HG03280 (cell line): ENCODE measurements around the gene ANKRD6.
A peak's percentile ranks its signal among the peaks of the same experiment; 100 is the strongest.

Experiments
- ATAC-seq: cut with Tn5 transposase; IDR thresholded peaks from one replicate; pipeline ENCODE4 v1.9.1; 2021; ENCODE audit warnings: mild to moderate bottlenecking, moderate library complexity; ENCODE audit not compliant: unreplicated experiment

Gene ANKRD6

DNA sequence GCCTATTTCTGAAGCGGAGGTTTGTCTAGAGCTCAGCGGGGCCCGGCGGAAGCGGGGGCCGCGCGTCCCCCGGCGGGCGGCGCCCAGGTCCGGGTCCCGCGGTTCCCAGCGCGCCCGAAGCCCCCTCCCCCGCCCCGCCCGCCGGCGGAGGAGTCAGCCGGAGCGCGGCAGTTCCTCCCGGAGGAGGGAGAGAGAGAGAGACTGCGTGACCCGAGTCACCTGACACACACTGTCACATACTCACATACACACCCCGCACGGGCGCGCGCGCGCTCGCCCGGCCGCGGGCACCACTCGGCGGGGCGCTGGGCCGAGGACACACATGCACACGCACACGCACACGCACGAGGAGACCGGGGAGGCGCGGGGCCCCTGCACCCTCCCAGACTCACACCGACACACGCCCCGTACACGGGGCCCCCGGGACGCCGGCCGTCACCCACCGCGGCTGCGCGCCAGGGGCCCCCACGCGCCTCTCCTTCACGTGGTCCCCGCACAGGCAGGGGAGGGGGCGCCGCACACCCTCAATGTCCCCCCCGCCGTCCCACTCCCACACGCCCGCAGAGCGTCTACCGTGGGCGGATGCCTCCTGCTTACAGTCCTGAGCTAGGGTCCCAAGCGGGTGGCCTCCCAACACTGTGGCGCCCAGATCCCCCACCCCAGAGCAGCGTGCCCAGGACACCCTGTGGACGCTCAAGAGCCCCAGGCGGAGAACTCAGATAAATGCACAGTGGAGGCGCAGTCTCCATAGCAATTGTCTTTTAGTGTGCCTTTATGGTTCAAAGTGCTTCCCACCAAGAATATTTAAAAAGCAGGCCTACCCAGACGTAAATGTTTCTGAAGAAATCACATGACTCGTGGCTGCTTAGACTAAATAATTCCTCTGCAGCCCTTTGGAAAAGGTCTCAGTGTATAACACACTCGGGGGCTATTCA lies 20.6 kb upstream of the ANKRD6 start, which contains the start of gene RRAGD:
Gene RRAGD, minus strand, starts transcription at position 203 of the 935 bp plus-strand sequence. CDS start 280 bp downstream, outside the sequence.
- ATAC-seq: peak; percentile 79

DNA sequence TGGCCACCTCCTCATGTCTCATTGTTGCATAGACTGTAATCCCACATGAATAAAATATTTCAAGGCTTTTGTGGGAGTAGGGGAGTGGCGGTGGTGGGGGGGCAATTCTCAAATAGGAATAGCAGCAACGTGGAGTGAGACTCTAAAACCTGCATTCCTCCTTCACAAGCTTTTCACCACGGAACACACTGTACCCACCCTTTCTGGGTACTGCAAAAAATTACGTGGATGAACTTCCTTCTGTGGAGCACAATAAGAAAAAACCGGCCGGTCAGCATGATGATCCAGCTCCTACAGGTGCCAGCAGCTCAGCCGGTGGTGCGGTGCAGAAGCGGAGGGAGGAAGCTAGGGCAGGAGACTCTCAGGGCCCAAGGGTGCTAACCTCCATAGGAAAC lies 19.9 kb upstream of the ANKRD6 start:
- ATAC-seq: no peak

DNA sequence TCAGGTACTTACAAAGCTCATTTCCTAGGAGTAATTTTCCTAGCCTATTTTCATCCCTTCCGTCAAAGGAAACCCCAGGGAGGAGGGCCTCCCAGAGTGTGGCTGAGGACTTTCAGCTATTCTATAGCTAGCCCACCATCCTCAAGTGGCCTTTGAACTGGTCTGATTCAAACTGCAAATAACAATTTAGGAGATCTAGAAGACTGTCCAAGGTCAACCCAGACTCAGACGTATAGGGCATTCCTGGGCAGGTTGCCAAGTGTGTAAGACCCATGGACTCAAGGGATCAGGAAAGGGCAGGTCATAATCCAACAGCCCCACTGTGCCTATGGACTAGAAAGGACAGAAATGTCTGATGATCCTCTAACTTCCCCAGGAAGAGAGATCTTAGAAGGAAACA lies 18.7 kb upstream of the ANKRD6 start:
- ATAC-seq: no peak

DNA sequence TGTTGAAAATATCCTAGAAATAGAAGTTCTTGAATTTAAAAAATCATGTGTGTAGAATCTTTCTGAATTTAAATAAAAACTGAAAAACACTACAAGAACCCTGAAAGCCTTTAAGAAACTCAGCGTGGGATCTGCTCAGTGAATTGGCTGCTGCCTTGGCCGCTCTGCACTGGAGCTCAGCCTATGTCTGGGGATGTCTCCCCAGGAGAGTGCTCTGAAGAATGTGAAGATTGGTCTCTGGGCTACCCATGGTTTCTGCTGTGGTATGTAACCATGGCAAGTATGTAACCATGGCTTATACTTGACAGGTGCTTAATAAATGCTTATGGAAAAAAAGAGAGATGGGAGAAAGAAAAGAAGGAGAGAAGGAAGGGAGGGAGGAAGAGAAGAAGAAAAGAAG lies 17.8 kb upstream of the ANKRD6 start:
- no peak for ATAC-seq

DNA sequence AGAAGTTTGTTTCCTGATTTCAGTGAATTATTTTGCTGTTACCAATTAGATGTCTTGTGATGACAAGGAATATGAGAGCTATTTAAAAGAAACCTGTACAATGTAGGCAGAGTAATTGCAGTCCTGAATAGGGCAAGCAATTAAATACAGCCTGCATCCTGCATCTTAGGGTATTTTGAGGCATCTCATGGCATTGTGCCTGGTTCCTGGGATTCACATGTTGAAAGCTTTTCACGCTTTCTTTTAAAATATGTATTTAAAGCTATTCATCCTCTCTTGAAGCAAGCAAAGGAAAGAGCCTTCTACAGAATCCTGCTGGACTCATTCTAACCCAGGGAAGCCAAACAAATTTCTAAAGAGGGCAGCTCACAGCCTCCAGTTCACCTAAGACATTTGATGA lies 16.2 kb upstream of the ANKRD6 start:
- ATAC-seq: no peak

DNA sequence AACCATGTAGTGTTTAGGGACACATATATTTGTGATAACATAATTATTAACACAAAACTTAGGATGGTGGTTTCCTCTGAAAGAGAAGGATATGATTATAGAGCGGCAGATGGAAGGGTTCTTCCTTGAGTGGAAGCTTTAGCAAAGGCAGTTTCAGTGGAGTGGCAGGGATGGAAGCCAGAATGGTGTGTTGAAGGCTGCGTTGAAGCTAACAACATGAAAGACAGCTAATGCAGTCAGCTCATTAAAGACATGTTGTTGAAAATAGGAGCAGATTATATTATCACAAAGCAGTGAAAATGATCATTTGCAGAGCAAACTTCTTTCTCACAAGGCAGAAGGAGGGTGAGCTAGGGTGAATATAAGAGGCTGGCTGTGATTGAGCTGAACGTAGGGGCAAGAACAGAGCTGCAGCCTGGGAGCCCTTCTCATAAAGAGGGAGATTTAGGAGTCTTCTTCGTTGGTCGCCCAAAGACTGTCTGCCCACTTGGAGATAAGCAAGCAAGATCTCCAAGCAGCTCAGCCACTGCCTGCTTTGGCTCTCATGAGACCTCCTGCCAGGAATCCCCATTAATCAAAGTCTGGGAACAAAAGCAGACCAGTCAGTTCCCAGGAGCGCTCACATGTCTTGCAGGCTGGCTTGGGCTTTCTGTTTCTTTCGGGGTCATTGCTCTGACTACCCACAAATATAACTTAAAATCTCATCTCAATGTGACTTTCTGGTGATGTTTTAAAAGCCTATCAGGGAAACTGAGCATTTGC lies 2.6 kb upstream of the ANKRD6 start:
- no peak for ATAC-seq

DNA sequence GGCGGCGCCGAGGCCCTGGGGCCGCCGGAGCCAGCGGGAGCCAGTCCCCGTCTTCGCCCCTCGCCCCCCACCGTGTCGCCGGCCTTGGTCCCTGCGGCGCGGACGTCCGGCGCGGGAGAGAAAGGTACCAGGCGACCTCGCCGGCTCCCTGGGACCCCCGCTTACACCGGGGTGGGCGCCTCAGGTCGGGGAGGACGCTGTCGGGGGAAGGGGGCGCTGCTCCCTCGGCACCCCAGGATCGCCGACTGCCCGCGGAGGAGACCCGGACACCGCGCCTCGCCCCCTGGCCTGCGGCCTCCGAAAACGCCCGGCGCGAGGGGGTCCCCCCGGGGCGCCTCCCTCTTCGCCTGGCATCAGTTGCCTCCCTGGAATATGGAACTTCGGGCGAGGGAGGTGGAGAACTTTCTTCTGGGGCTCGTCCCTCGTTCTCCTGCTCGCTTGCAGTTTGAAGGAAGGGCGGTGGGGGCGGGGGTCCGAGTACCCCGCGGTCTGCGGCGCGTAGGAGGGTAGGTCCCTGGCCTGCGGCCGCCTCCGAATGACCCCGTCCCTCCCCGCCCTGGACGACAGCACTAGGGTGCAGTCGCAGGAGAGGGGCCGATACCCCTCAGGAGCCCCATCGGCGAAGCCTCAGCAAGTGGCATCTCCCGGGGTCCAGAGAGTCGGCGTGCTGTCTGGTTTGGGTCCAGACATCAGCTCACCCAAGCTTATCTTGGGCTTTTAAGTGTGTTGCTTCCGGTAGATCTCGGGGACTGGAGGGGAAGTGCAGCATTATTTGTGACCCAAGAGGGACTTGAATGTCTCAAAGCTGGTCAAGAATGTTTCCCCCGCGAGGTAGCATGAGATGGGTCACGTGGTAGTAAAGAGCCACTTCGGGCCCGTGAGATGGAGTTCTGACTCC lies 549 bp downstream of the ANKRD6 start:
- peak; percentile 38 for ATAC-seq

DNA sequence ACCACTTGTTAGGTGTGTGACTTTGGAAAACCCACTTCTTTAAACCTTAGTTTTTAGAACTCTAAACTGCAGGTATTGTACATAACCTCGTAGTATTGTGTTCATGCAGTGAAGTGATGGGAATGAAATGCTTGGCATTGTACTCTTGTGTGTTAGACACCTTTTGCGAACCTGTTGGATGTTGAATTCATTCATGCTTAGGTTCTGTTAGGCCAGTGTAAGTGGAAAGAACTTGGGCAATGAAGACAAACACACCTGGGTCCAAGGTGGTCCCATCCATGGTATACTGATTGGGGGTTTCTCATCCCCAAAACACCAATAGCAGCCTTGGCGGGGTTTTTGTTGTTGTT lies 1.2 kb downstream of the ANKRD6 start:
- ATAC-seq: no peak

DNA sequence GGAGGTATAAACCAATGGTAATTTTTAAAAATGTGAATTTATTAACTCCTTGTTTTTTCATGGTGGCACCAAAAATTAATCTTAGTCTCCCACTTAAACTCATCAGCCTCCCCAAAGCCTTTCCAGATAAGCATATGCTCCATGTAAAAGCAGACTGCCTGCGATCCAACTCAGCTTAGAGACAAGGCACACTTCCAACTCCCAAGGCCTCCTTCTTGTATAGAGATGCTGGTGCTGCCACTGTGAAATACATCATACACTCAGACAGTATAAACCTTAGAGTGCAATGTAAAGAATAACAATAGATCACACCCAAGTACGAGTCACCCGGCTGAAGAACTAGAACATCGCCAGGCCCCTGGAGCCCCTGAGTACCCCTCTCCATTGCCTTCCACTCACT lies 2.0 kb downstream of the ANKRD6 start:
- no peak for ATAC-seq

DNA sequence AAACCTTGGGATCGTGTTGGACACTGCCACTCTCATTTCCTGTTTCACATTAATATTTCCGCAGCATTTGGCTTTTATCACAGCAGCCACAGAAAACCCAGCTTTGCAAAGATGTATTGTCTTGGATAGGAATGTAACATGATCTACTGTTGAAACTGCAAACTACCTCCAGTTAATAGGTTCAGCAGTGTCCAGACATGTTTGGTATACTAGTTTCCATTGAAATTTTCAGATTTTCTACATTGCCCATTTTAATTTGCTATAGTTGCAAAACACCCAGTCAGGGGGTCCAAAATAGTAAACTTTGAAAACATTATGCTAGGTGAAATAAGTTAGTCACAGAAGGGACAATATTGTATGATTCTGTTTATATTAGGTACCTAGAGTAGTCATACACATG lies 3.3 kb downstream of the ANKRD6 start:
- no peak for ATAC-seq

DNA sequence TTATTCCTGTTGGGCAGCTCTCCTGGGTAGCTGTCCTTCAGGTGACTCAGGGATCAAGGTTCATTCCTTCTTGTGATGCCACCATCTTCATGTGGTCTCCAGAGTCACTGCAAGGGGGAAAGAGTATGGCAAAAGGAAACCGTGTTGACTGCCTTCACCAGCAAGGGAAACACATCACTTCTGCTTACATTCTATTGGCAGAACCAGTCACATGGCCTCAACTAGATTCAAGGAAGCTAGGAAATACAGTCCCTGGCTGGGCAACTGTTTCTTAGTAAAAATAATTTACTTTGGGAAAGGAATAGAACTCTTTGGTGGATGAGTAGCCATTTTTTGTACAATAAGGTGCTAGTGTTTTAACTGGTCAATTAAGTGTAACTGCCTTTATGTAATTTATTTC lies 5.3 kb downstream of the ANKRD6 start:
- ATAC-seq: no peak

DNA sequence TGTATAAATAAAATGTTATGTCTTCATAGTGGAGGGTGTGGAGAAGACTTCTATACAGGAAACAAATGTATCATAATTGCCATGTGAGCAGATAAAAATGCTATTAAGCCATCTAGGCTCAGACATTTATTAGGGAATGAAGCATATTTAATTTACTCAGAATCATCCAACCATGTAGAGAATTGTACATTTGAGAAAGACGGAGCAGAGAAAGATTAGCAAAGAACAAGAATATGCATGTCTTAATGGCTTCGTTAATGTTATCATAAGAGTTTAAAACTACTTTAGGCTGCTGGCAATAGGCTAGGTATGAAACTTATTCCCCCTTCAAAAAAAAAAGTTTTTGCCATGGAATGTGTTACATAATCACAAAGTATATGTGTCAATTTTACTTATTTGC lies 6.1 kb downstream of the ANKRD6 start:
- ATAC-seq: no peak

DNA sequence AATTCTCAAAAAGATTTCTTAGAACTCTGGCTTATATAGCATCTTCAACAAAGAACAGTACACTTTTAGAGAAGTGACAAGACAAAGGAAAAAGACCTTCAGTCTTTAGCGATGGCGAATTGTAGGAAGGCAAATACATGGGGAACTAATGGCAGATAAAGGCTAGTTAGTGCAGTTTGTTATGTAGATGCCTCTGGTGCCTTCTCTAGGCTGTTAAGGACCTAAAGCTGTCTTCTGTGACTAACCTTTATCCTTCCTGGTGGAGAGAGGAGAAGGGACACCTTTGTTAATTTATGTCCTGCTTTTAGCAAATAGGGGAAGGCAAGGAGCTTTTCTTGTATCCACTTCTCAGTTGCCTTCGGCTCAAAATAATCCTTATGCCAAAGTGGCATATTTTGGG lies 7.2 kb downstream of the ANKRD6 start:
- no peak for ATAC-seq

DNA sequence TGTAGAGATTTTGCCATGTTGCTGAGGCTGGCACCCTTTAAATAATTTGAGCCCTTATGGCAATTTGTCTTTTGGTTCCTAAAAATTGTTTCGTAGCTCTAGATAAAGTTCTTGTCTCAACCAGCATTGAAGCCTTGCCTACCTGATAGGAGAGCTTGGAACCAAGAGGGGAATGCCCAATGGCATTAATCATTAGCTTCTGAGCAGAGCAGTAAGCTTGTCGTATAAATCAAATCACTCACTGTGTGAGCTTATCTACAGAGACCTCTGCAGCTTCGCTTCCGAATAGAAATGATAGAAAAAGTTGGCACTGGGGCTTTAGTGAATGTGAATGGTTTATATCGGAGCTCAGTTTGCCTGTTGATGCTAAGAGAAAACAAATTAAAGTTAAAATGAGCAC lies 10.7 kb downstream of the ANKRD6 start:
- ATAC-seq: no peak

DNA sequence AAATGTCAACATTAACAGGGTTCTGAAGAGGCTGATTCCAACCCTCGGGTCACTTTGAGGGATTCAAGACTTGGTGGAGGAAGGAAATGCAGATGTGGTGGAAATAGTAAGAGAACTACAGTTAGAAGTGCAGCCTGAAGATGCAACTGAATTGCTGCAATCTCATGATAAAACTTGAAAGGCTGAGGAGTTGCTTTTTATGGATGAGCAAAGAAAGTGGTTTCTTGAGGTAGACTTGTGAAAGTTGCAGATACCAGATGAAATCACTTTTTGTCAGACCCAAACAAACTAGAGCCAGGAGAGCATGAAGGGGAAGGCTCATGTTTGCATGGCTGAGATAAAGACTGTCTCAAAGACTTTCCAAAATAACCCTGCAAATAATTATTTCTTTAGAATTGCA lies 16.2 kb downstream of the ANKRD6 start:
- ATAC-seq: no peak

DNA sequence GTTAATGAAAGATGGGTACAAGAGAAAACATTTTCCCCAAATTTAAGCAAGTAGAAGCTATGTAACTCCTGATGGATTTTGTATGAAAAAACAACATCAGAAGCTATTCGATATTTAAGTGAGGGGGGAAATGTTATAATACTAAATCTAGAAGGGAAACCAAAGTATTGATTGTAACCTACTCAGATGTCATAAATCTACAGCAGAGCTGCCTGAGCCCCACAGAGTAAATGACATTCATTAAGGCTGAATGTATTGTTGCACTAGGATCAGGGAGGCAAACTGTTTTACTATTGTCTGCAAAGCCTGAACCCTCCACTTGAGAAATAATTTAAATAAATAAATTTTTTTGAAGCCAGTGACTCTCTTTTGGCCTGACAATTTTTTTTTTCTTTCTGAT lies 19.3 kb downstream of the ANKRD6 start:
- ATAC-seq: no peak

DNA sequence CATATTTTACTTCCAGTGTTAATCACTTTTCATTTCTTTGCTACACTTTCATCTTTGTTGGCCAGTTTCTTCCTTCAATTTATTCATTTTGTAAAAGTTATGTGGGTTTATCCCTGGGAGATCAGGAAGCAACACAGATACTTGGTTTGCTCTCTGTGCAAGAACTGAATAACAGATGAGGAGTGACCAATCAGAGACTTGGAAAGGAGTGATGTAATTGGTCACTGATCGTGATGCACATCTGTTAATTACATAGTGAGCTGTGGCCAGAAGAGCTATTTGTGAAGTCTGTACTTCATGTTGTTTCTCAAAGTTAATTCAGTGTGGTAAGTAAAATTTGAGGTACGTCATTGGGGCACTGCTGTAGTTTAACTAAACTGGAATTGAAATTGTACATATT lies 21.3 kb downstream of the ANKRD6 start:
- no peak for ATAC-seq

DNA sequence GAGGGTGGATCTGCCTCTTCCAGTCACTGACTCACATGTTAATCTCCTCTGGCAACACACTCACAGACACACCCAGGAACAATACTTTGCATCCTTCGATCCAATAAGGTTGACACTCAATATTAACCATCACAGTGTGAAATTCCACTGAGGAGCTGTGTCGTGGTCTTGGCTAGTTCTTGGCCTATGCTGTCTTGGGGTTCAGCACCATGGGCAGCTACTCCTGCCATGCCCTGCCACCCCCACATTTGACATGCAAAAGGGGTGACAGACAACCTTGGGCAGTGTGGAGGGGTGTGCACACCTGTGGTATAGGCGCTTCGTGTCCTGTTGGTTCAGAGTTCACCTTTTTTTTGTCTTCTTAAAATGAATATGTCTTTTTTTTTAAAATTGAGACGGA lies 25.8 kb downstream of the ANKRD6 start:
- ATAC-seq: no peak

DNA sequence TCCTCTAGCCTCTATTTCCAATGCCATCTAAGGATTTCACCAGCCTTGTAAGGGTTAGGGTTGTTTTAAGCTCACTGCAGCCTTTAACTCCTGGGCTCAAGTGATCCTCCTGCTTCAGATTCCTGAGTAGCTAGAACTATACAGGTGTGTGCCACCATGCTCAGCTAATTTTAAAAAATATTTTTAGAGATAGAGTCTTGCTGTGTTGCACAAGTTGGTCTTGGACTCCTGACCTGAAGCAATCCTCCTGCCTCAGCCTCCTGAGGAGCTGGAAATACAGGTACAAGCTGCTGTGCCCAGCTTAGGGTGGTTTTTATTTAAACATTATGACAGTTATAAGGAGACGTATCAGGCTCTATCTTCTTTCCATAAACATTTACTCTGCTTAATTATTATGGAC lies 26.5 kb downstream of the ANKRD6 start:
- no peak for ATAC-seq

DNA sequence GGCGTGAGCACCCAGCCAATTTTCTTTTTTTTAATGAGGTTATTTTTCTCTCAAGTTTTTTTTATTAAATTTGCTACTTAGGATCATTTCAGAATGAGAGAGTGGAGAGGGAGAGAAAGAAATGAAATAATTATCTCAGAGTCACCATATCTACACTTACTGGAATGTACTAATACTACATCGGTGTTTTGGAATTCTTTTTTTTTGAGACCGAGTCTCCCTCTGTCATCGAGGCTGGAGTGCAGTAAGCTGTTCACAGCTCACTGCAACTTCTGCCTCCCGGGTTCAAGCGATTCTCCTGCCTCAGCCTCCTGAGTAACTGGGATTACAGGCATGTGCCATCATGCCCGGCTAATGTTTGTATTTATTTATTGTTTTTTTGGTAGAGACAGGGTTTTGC lies 27.8 kb downstream of the ANKRD6 start:
- no peak for ATAC-seq

DNA sequence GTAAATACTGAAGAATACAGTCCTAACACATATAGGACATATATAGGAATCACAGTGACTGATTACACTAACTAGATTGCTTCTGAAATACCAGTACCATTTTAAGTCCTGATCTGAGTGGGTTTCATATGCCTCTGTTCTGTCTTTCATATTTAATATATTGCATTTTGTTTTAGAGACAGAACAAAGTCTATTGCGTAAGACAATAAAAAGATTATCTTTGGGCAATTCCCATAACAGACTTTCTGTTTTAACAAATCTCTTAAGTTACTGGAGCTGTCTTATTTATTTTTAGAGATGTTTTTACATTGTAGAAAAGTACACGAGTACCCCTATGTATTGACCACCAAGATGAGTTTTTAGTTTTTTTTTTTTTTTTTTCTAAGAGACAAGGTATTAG lies 29.6 kb downstream of the ANKRD6 start:
- ATAC-seq: no peak
